HCT116 (cell line): ENCODE results near the gene XDH. TPM values are rescaled to one million over a fixed set of nuclear protein-coding genes. Genes with fewer than 3 reads are reported as not detected.
A peak's percentile ranks its signal among the peaks of the same experiment; 100 is the strongest.

Source experiments
- ATAC-seq: fragments of 200-7000 bp; cut with Tn5 transposase; 2 replicates; pipeline ENCODE4 v1.9.1; 2020; ENCODE audit warnings: mild to moderate bottlenecking, moderate library complexity
- BruUV-seq: library from RNA; stranded (reverse); fragments of 400-500 nt; replicated peaks from 2 replicates; lab custom pipeline; 2021; lab: Mats Ljungman, UMichigan
- CTCF ChIA-PET: fragments of 300-600 bp; sonication (Branson Sonifier 250); formaldehyde crosslinking; loops from one replicate; lab custom pipeline; 2021; ENCODE audit warnings: antibody characterized with exemption; lab: Charles Lee
- POLR2A ChIA-PET: fragments of 300-600, 350-600 bp; sonication (Branson Sonifier 250); formaldehyde crosslinking; loops from one replicate; lab custom pipeline; 2021; ENCODE audit warnings: antibody characterized with exemption; lab: Charles Lee
- RAD21 ChIA-PET, 2 experiments: fragments of 300-600 bp; sonication (Branson Sonifier 250); formaldehyde crosslinking; loops; one replicate each; lab custom pipeline; 2023; ENCODE audit warnings: low total read pairs in 2 of 2; ENCODE audit not compliant: uncharacterized antibody in 2 of 2, unreplicated experiment in 2 of 2, low non-redundant PET in 1 of 2; lab: Charles Lee
- DNase-seq: peaks from one replicate; pipeline ENCODE4 v3.0.0-alpha.2; 2010; ENCODE audit warnings: low read depth, low spot score
- H2AFZ ChIP-seq: fragments of 200-600 bp; shearing (Covaris generic), sonication (generic); 2 replicates; pipeline ENCODE4 v1.6.1; 2017; ENCODE audit warnings: low read depth, mixed run types, mixed read lengths, antibody characterized with exemption, low read length; ENCODE audit not compliant: poor library complexity, severe bottlenecking
- H3K27ac ChIP-seq: 2 replicates; pipeline ENCODE4 v1.5.1; 2012; ENCODE audit warnings: low read depth, low read length
- H3K27me3 ChIP-seq: fragments of 200-600 bp; sonication (generic); 2 replicates; pipeline ENCODE4 v1.6.1; 2016; ENCODE audit warnings: mixed run types, low read length, mixed read lengths; ENCODE audit not compliant: insufficient read depth
- H3K36me3 ChIP-seq, 2 experiments: fragments of 200-500 bp in 1 of 2; fragments of 200-600 bp in 1 of 2; sonication (Bioruptor generic) in 1 of 2; sonication (generic) in 1 of 2; 2 replicates each; pipeline versions ENCODE4 v1.5.1 to v1.6.1; 2014 to 2016; ENCODE audit warnings: low read length in 2 of 2, inconsistent platforms in 1 of 2, mixed read lengths in 1 of 2, mixed run types in 1 of 2; ENCODE audit not compliant: insufficient read depth in 2 of 2, control insufficient read depth in 1 of 2
- H3K4me1 ChIP-seq, 2 experiments: fragments of 200-600 bp in 1 of 2; sonication (generic) in 1 of 2; 2 replicates each; pipeline versions ENCODE4 v1.5.1 to v1.6.1; 2012 to 2017; ENCODE audit warnings: low read length in 2 of 2, inconsistent platforms in 1 of 2, mild to moderate bottlenecking in 1 of 2, mixed read lengths in 1 of 2, mixed run types in 1 of 2, moderate library complexity in 1 of 2; ENCODE audit not compliant: insufficient read depth in 2 of 2, control insufficient read depth in 1 of 2
- H3K4me2 ChIP-seq: fragments of 200-600 bp; sonication (generic); 2 replicates; pipeline ENCODE4 v1.6.1; 2017; ENCODE audit warnings: mixed run types, low read length, mixed read lengths
- H3K4me3 ChIP-seq, 2 experiments: fragments of 200-600 bp in 1 of 2; sonication (generic) in 1 of 2; replicated peaks in 1 of 2; 2 replicates each; pipeline ENCODE4 v1.5.1; 2011 to 2016; ENCODE audit warnings: low read length in 2 of 2, control low read depth in 1 of 2, low read depth in 1 of 2, mild to moderate bottlenecking in 1 of 2, mixed read lengths in 1 of 2, mixed run types in 1 of 2
- H3K79me2 ChIP-seq: fragments of 200-600 bp; sonication (generic); 2 replicates; pipeline ENCODE4 v1.6.1; 2017; ENCODE audit warnings: mild to moderate bottlenecking, mixed run types, low read length, moderate library complexity, mixed read lengths; ENCODE audit not compliant: insufficient read depth
- H3K9ac ChIP-seq: fragments of 200-600 bp; sonication (generic); 2 replicates; pipeline ENCODE4 v1.6.1; 2016; ENCODE audit warnings: low read length, mixed read lengths
- H3K9me2 ChIP-seq: fragments of 200-600 bp; sonication (generic), shearing (Covaris generic); 2 replicates; pipeline ENCODE4 v1.6.1; 2017; ENCODE audit warnings: mixed run types, mild to moderate bottlenecking, moderate library complexity; ENCODE audit not compliant: insufficient read depth
- H3K9me3 ChIP-seq, 2 experiments: fragments of 200-500 bp in 1 of 2; fragments of 200-600 bp in 1 of 2; sonication (Bioruptor generic) in 1 of 2; sonication (generic) in 1 of 2; 2 replicates each; pipeline ENCODE4 v1.6.1; 2014 to 2017; ENCODE audit warnings: low read length in 2 of 2, mixed read lengths in 2 of 2, inconsistent platforms in 1 of 2, low read depth in 1 of 2, mild to moderate bottlenecking in 1 of 2, mixed run types in 1 of 2, moderate library complexity in 1 of 2; ENCODE audit not compliant: control insufficient read depth in 1 of 2, insufficient read depth in 1 of 2
- H4K20me1 ChIP-seq: fragments of 200-600 bp; sonication (generic), shearing (Covaris generic); 2 replicates; pipeline ENCODE4 v1.6.1; 2017; ENCODE audit warnings: mixed run types, mild to moderate bottlenecking, moderate library complexity; ENCODE audit not compliant: insufficient read depth
- CBX3 ChIP-seq: IDR thresholded peaks from 2 replicates; pipeline ENCODE4 v1.6.1; 2012; ENCODE audit warnings: low read depth
- ELF1 ChIP-seq: IDR thresholded peaks from 2 replicates; pipeline ENCODE4 v1.6.1; 2012; ENCODE audit warnings: low read depth, borderline replicate concordance
- EZH2 ChIP-seq: fragments of 200-600 bp; sonication (generic); IDR thresholded peaks from 2 replicates; pipeline ENCODE4 v1.6.1; 2017; ENCODE audit warnings: antibody characterized with exemption, mixed run types
- MAX ChIP-seq: IDR thresholded peaks from 2 replicates; pipeline ENCODE4 v1.6.1; 2012
- POLR2A ChIP-seq: IDR thresholded peaks from 2 replicates; pipeline ENCODE4 v1.7.0; 2011; ENCODE audit warnings: borderline replicate concordance; ENCODE audit not compliant: insufficient read depth, insufficient read length; ENCODE audit errors: extremely low read depth
- POLR2AphosphoS5 ChIP-seq: IDR thresholded peaks from 2 replicates; pipeline ENCODE4 v1.6.1; 2011; ENCODE audit warnings: mild to moderate bottlenecking, low read depth, low read length, moderate library complexity
- YY1 ChIP-seq: IDR thresholded peaks from 2 replicates; pipeline ENCODE4 v1.6.1; 2011; ENCODE audit warnings: low read length, low read depth, moderate library complexity, mild to moderate bottlenecking; ENCODE audit not compliant: insufficient replicate concordance; ENCODE audit errors: extremely low read depth
- ZBTB33 ChIP-seq: IDR thresholded peaks from 2 replicates; pipeline ENCODE4 v1.6.1; 2011; ENCODE audit warnings: mild to moderate bottlenecking, low read length, moderate library complexity; ENCODE audit not compliant: insufficient replicate concordance; ENCODE audit errors: extremely low read depth
- intact Hi-C: fragments of 100-400 bp; cut with micrococcal nuclease; formaldehyde crosslinking; loops from 2 replicates; pipeline ENCODE4 v1.10.0; 2022
- total RNA-seq: library from RNA; stranded (reverse); gene quantifications from one replicate; pipeline ENCODE4 v1.2.1, GENCODE V29; 2021; ENCODE audit not compliant: unreplicated experiment

Gene XDH
- total RNA-seq, 1 experiment from 2014 or later = 0.15 TPM

GRCh38 chr2:31318361-31319336, 95.9 kb downstream of the XDH start:
- H4K20me1 ChIP-seq = no peaks in the 10 kb centered on the region
- intact Hi-C loops = no loop called here
- no peak for TF ChIP-seq YY1
- TF ChIP-seq MAX = no peak
- no peak for TF ChIP-seq CBX3
- TF ChIP-seq POLR2AphosphoS5 = no peak
- no peak for TF ChIP-seq ZBTB33
- TF ChIP-seq POLR2A = no peak
- TF ChIP-seq ELF1 = no peak
- TF ChIP-seq EZH2 = no peak
- TF ChIP-seq, all 23 proteins: peak for 0
- POLR2A ChIA-PET = no interaction called here
- H2AFZ ChIP-seq = no peak overlapping the region
- peaks cover 8% of the 10 kb centered on the region for H3K27me3 ChIP-seq
- no TSS peak for BruUV-seq
- DNase-seq (no peak), ATAC-seq (peak; percentile 36)
- no peak overlapping the region for H3K4me2 ChIP-seq
- no peaks in the 10 kb centered on the region for H3K9me2 ChIP-seq
- CTCF ChIA-PET = no interaction called here
- no peaks in the 10 kb centered on the region for H3K4me1 ChIP-seq
- no peak overlapping the region for H3K9ac ChIP-seq
- H3K9me3 ChIP-seq = no peaks in the 10 kb centered on the region
- H3K27ac ChIP-seq = no peak overlapping the region
- RAD21 ChIA-PET = no interaction called here
- H3K79me2 ChIP-seq = no peaks in the 10 kb centered on the region
- H3K4me3 ChIP-seq = no peak overlapping the region
- no peaks in the 10 kb centered on the region for H3K36me3 ChIP-seq
